Stomach (tissue), 9 donors: ENCODE measurements around the gene TNRC6B. TPM values are rescaled to one million over a fixed set of nuclear protein-coding genes. Genes with fewer than 3 reads are reported as not detected.

Source experiments
- DNase-seq, 2 donors: peaks; one replicate each; pipeline versions ENCODE4 v3.0.0 to v3.0.0-alpha.2; 2013 to 2019
- H3K27ac ChIP-seq, 5 donors: fragments of 200-600 bp in 4 of 5; sonication (generic) in 4 of 5; one replicate each; pipeline ENCODE4 v1.5.1; 2013 to 2019; ENCODE audit warnings: mild to moderate bottlenecking in 1 of 5, moderate library complexity in 1 of 5
- H3K27me3 ChIP-seq, 3 donors: fragments of 200-600 bp; sonication (generic); one replicate each; pipeline ENCODE4 v1.5.1; 2017 to 2019; ENCODE audit warnings: mixed run types in 1 of 3
- H3K36me3 ChIP-seq, 4 donors: fragments of 200-600 bp; sonication (generic); 1 replicate in 3 of 4; 2 replicates in 1 of 4; pipeline ENCODE4 v1.5.1; 2016 to 2019
- H3K4me1 ChIP-seq, 4 donors: fragments of 200-600 bp; sonication (generic); one replicate each; pipeline ENCODE4 v1.5.1; 2016 to 2019
- H3K4me3 ChIP-seq, 4 donors: fragments of 200-600 bp; sonication (generic) in 3 of 4; one replicate each; pipeline ENCODE4 v1.5.1; 2016 to 2019; ENCODE audit warnings: mild to moderate bottlenecking in 1 of 4
- H3K9me3 ChIP-seq, 4 donors: fragments of 200-600 bp; sonication (generic); one replicate each; pipeline ENCODE4 v1.5.1; 2016 to 2019
- CTCF ChIP-seq, 7 experiments: fragments of 450-650 bp in 4 of 7; fragments of 200-600 bp in 3 of 7; sonication (generic) in 3 of 7; IDR thresholded peaks; one replicate each; pipeline ENCODE4 v1.5.1; 2016 to 2019; ENCODE audit warnings: antibody characterized with exemption in 7 of 7, control low read depth in 2 of 7, mild to moderate bottlenecking in 1 of 7
- EP300 ChIP-seq: sonication (generic); formaldehyde crosslinking; IDR thresholded peaks from one replicate; pipeline ENCODE4 v1.6.1; 2017; ENCODE audit warnings: antibody characterized with exemption
- POLR2A ChIP-seq, 4 donors: fragments of 450-650 bp; IDR thresholded peaks; one replicate each; pipeline ENCODE4 v1.6.1; 2016; ENCODE audit warnings: antibody characterized with exemption in 4 of 4, control low read depth in 2 of 4, mild to moderate bottlenecking in 1 of 4, moderate library complexity in 1 of 4
- POLR2AphosphoS5 ChIP-seq, 3 donors: sonication (generic); formaldehyde crosslinking; IDR thresholded peaks; one replicate each; pipeline ENCODE4 v1.6.1; 2016; ENCODE audit warnings: antibody characterized with exemption in 3 of 3
- WGBS, 5 donors: extraction: QIAGEN DNeasy Blood & Tissue Kit in 3 of 5; methylation state at CpG; one replicate each; pipeline versions ENCODE4 v1.1.5 to v1.1.7; 2013 to 2018; 5-methylcytosine and 5-hydroxymethylcytosine counted together
- intact Hi-C: fragments of 100-400 bp; cut with DNase I; formaldehyde crosslinking; loops from one replicate; pipeline ENCODE4 v1.15.1; 2023; ENCODE audit warnings: low total_unique reads
- polyA plus RNA-seq, 3 donors: library from polyadenylated mRNA; stranded (reverse); fragments of 200-250 nt; gene quantifications; one replicate each; pipeline ENCODE4 v1.2.3, GENCODE V29; 2013
- total RNA-seq, 5 donors: library from RNA; depleted of rRNA; stranded (reverse); fragments of >200 nt; gene quantifications; one replicate each; pipeline versions ENCODE4 v1.1.0 to v1.2.3, GENCODE V29; 2014 to 2016
- donor health status: healthy with polysubstance abuse.
- donor health status: Bipolar disorder and iron deficiency.
- donor health status: healthy.

Gene TNRC6B
- total and polyA plus RNA-seq, 8 donors = 0.88 to 316 (median 18.0) TPM

GRCh38 chr22:40176921-40177737, 596 bp upstream of the TNRC6B start:
- Histone ChIP-seq H3K4me3 (peak overlapping the region; percentile 54 to 63 (median 57)), H3K4me1 (peaks cover 40 to 61% (median 54%) of the 10 kb centered on the region in 4 donors), H3K27me3 (no peaks in the 10 kb centered on the region), H3K36me3 (no peaks in the 10 kb centered on the region), H3K9me3 (no peaks in the 10 kb centered on the region), H3K27ac (peak overlapping the region; percentile 28 to 84 (median 76))
- TF ChIP-seq POLR2AphosphoS5 (IDR thresholded peaks at IDR 0.05) = peak in 1 of 3 donors; percentile 8
- TF ChIP-seq EP300 = no peak
- intact Hi-C loops = no loop called here
- 15 to 25% (median 18%) methylated on average over 14 of the region's 14 CpGs for WGBS, 5 donors
- DNase-seq = peak; percentile 32 to 75

GRCh38 chr22:40178417-40179409, 988 bp downstream of the TNRC6B start:
- Histone ChIP-seq H3K27ac (peak overlapping the region; percentile 66 to 84 (median 76)), H3K36me3 (no peaks in the 10 kb centered on the region), H3K9me3 (no peaks in the 10 kb centered on the region), H3K4me3 (peak overlapping the region; percentile 54 to 63 (median 57)), H3K4me1 (peaks cover 55 to 77% (median 70%) of the 10 kb centered on the region in 4 donors), H3K27me3 (no peaks in the 10 kb centered on the region)
- no peak for TF ChIP-seq EP300
- TF ChIP-seq POLR2A (IDR thresholded peaks at IDR 0.05) = no peak
- no peak for TF ChIP-seq POLR2AphosphoS5 (IDR thresholded peaks at IDR 0.05)
- no peak for TF ChIP-seq CTCF (IDR thresholded peaks at IDR 0.05)
- intact Hi-C loops = no loop called here
- peak in 1 of 2 donors; percentile 87 for DNase-seq
- 1 to 3% (median 1%) methylated on average over 17 of the region's 17 CpGs for WGBS, 5 donors

GRCh38 chr22:40179526-40179925, 1.8 kb downstream of the TNRC6B start:
- Histone ChIP-seq H3K4me1 (peaks cover 63 to 85% (median 78%) of the 10 kb centered on the region in 4 donors), H3K9me3 (no peaks in the 10 kb centered on the region), H3K36me3 (no peaks in the 10 kb centered on the region), H3K4me3 (peak overlapping the region; percentile 54 to 63 (median 57)), H3K27ac (peak overlapping the region in 4 of 5 donors; percentile 75 to 84 (median 80)), H3K27me3 (no peaks in the 10 kb centered on the region)
- WGBS, 5 donors = 43 to 66% (median 51%) methylated on average over 2 of the region's 2 CpGs
- TF ChIP-seq POLR2AphosphoS5 (IDR thresholded peaks at IDR 0.05) = no peak
- no peak for TF ChIP-seq EP300
- no peak for TF ChIP-seq CTCF (IDR thresholded peaks at IDR 0.05)
- TF ChIP-seq POLR2A (IDR thresholded peaks at IDR 0.05) = no peak
- no peak for DNase-seq
- intact Hi-C loops = no loop called here

- H3K4me1 ChIP-seq = peaks cover 72 to 91% (median 82%) of the 10 kb centered on the region in 4 donors
- 57 to 64% (median 62%) methylated on average over 4 of the region's 4 CpGs for whole genome bisulfite sequencing, 5 donors
- H3K36me3 ChIP-seq = no peaks in the 10 kb centered on the region
- no peaks in the 10 kb centered on the region for H3K9me3 ChIP-seq
- H3K27ac ChIP-seq = peak overlapping the region in 3 of 5 donors; percentile 76 to 84 (median 83)
- H3K4me3 ChIP-seq = peak overlapping the region in 2 of 4 donors; percentile 56 to 58
- DNase-seq = no peak
- H3K27me3 ChIP-seq = no peaks in the 10 kb centered on the region
- TF ChIP-seq POLR2A (IDR thresholded peaks at IDR 0.05) (no peak), POLR2AphosphoS5 (IDR thresholded peaks at IDR 0.05) (no peak), EP300 (no peak), CTCF (IDR thresholded peaks at IDR 0.05) (no peak)
- intact Hi-C loops = no loop called here
These were observed 2.7 kb downstream of the TNRC6B start for GRCh38 chr22:40180403-40180802.
